Erythroblast (primary cell): ENCODE data around the gene CRNKL1.

Experiments used
- GATA1 ChIP-seq: IDR thresholded peaks from 2 replicates; pipeline ENCODE4 v1.6.1; 2011; ENCODE audit warnings: low read depth, mild to moderate bottlenecking, control low read depth, low read length, moderate library complexity
- POLR2A ChIP-seq: IDR thresholded peaks from 2 replicates; pipeline ENCODE4 v1.6.1; 2011; ENCODE audit warnings: mild to moderate bottlenecking, low read length

DNA sequence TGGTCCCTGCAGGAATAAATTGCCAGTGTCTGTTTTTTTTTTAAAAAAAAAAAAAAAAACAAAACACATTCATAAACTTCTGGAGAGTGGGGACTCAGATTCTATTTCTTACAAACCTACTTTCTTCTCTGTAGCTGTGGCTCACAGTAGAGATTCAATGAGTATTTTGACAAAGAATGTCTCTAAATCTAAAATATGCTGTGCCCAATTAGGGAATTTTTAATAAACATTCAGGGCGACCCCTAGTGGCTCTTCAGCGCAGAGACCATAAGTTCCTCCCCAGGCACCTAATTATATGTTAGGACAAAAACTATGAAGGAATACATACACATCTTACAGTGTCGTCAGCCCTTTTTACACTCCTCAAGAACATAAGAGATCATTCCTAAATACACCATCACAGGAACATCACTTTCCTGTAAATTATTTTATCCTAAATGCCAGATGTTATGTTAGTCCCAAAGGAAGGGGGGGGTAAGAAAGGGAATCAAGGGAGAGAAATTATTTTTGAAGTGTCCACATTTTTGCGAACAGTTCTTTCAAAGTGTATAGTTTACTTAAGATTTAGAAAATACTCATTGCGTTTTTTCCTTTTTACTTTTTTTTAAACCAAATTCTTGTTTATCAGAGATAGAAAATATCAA, 56.9 kb downstream of the CRNKL1 start:
- TF ChIP-seq POLR2A (no peak), GATA1 (no peak)
